Smooth muscle cell (in vitro differentiated cells): ENCODE measurements around the gene RAP1GAP2. TPM values are rescaled to one million over a fixed set of nuclear protein-coding genes. Genes with fewer than 3 reads are reported as not detected.
"Not testable (repeated sequence)": the region's sequence is repeated elsewhere in the genome, so short reads cannot be mapped to it uniquely, and the experiment has no call there.

ENCODE experiments used
- DNase-seq: peaks from one replicate; lab custom pipeline; 2025; ENCODE audit not compliant: unreplicated experiment; lab: John Stamatoyannopoulos, UW
- H2AFZ ChIP-seq: fragments of 200-600 bp; sonication (generic); 2 replicates; pipeline ENCODE4 v1.6.0; 2016; ENCODE audit warnings: antibody characterized with exemption, low read depth, mild to moderate bottlenecking
- H3F3A ChIP-seq: fragments of 200-600 bp; sonication (generic); 2 replicates; pipeline ENCODE4 v1.6.0; 2017; ENCODE audit warnings: antibody characterized with exemption, low read depth
- H3K27ac ChIP-seq: fragments of 200-600 bp; sonication (generic); 2 replicates; pipeline ENCODE4 v1.5.1; 2016; ENCODE audit warnings: low read depth, mild to moderate bottlenecking
- H3K27me3 ChIP-seq: fragments of 200-600 bp; sonication (generic); 2 replicates; pipeline ENCODE4 v1.6.1; 2016; ENCODE audit warnings: low read depth, mild to moderate bottlenecking
- H3K36me3 ChIP-seq: fragments of 200-600 bp; sonication (generic); 2 replicates; pipeline ENCODE4 v1.5.1; 2016; ENCODE audit warnings: low read depth
- H3K4me1 ChIP-seq: fragments of 200-600 bp; sonication (generic); 2 replicates; pipeline ENCODE4 v1.5.1; 2016; ENCODE audit warnings: low read depth
- H3K4me2 ChIP-seq: fragments of 200-600 bp; sonication (generic); 2 replicates; pipeline ENCODE4 v1.6.0; 2016; ENCODE audit warnings: mild to moderate bottlenecking
- H3K4me3 ChIP-seq: fragments of 200-600 bp; sonication (generic); 2 replicates; pipeline ENCODE4 v1.5.1; 2016; ENCODE audit warnings: mild to moderate bottlenecking
- H3K79me2 ChIP-seq: fragments of 200-600 bp; sonication (generic); 2 replicates; pipeline ENCODE4 v1.6.0; 2016; ENCODE audit warnings: low read depth, mild to moderate bottlenecking
- H3K9ac ChIP-seq: fragments of 200-600 bp; sonication (generic); 2 replicates; pipeline ENCODE4 v1.6.0; 2016; ENCODE audit warnings: low read depth
- H3K9me3 ChIP-seq: fragments of 200-600 bp; sonication (generic); replicated peaks from 2 replicates; pipeline ENCODE4 v1.5.1; 2016; ENCODE audit warnings: low read depth
- H4K20me1 ChIP-seq: fragments of 200-600 bp; sonication (generic); 2 replicates; pipeline ENCODE4 v1.6.0; 2016; ENCODE audit warnings: low read depth
- WGBS: methylation state at CpG from one replicate; pipeline ENCODE4 v1.1.7; 2016; ENCODE audit warnings: low lambda C conversion rate; 5-methylcytosine and 5-hydroxymethylcytosine counted together
- polyA plus RNA-seq: library from polyadenylated mRNA; unstranded; fragments of >200 nt; fragmentation: Nextera tagmentation; extraction: Ambion mirVana; gene quantifications from 2 replicates; pipeline ENCODE4 v1.2.1, GENCODE V29; 2016
- total RNA-seq: library from RNA; depleted of rRNA; stranded (reverse); fragments of >200 nt; gene quantifications from 2 replicates; pipeline ENCODE4 v1.2.3, GENCODE V29; 2014
- TF ChIP-seq, protein P1 (sequence below): fragments of 200-600 bp; sonication (generic); IDR thresholded peaks from 2 replicates; pipeline ENCODE4 v1.5.1; 2017; ENCODE audit warnings: borderline replicate concordance, mild to moderate bottlenecking, antibody characterized with exemption; ENCODE audit not compliant: insufficient read depth, poor library complexity, severe bottlenecking

Gene RAP1GAP2
- total and polyA plus RNA-seq, 2 experiments from 2014 or later: 0.31 to 0.99 TPM

DNA sequence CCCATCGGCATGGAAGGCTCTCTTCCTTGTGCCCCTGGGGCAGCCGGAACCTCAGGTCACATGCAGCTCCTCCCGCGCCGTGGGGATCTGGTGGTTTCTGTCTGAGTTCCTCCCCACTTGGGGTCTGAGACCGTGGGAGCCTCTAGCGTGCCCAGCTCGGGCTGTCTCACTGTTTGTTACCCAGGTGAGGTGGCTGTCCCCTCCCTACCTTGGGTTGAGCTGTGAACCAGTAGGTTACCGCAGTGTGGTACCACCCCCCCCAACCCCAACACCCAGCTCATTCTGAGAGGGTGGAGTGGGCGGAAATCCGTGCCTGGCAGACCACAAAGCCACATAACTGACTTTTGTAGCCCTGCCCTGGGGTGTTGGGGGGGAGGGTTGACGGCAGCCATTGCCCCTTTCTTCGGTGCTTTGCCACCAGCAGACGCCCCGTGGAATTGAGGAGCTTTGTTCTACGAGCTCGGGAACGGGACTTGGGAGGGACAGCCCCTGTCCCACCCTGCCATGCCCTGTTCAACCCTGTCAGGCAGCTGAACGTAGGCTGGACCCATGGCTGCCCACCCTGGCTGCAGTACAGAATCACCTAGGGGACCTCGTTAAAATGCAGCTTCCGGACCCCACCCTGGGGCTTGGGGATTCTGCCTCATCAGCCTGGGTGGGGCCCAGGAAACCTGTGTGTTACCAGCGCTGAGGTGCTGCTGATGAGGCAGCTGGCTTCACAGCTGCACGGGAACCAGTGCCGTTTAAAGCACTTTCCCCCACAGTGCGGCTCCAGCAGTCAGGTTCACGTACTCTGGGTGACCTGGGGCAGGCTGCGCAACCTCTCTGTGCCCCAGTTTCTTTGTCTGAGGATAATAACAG, 18.5 kb downstream of the RAP1GAP2 start:
- Histone ChIP-seq H3K9ac (no peak overlapping the region), H3K4me3 (no peak overlapping the region), H3K27ac (no peak overlapping the region), H3K27me3 (no peaks in the 10 kb centered on the region), H3F3A (peaks cover 3% of the 10 kb centered on the region), H2AFZ (no peak overlapping the region), H4K20me1 (no peaks in the 10 kb centered on the region), H3K79me2 (no peaks in the 10 kb centered on the region), H3K9me3 (no peaks in the 10 kb centered on the region), H3K4me1 (peaks cover 11% of the 10 kb centered on the region), H3K4me2 (no peak overlapping the region), H3K36me3 (no peaks in the 10 kb centered on the region)
- WGBS: 64% methylated on average over 26 of the region's 27 CpGs
- DNase-seq: no peak
- TF ChIP-seq, protein P1, sequence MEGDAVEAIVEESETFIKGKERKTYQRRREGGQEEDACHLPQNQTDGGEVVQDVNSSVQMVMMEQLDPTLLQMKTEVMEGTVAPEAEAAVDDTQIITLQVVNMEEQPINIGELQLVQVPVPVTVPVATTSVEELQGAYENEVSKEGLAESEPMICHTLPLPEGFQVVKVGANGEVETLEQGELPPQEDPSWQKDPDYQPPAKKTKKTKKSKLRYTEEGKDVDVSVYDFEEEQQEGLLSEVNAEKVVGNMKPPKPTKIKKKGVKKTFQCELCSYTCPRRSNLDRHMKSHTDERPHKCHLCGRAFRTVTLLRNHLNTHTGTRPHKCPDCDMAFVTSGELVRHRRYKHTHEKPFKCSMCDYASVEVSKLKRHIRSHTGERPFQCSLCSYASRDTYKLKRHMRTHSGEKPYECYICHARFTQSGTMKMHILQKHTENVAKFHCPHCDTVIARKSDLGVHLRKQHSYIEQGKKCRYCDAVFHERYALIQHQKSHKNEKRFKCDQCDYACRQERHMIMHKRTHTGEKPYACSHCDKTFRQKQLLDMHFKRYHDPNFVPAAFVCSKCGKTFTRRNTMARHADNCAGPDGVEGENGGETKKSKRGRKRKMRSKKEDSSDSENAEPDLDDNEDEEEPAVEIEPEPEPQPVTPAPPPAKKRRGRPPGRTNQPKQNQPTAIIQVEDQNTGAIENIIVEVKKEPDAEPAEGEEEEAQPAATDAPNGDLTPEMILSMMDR: no peak

DNA sequence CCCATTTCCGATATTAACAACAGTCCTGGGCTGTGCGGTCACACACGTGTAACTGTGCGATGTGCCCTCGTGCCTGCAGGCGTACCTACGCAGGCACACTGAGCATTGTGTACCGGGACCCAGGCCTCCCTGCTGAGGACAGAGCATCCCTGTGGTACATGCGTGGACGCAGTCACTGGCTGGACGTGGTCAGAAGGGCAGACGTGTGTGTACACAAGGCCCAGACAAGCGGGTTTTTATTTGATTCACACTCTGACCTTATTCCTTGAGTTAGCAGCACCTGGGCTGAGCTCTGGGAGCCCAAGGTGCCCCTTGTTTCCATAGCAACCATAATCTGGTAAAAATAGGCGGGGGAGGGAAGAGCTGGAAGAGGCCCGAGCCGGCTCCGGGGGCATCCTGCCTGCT, 19.5 kb downstream of the RAP1GAP2 start:
- peaks cover 3% of the 10 kb centered on the region for H3F3A ChIP-seq
- DNase-seq: no peak
- WGBS: 86% methylated on average over 17 of the region's 17 CpGs
- H4K20me1 ChIP-seq: no peaks in the 10 kb centered on the region
- H3K36me3 ChIP-seq: no peaks in the 10 kb centered on the region
- TF ChIP-seq, protein P1: no peak
- H3K9ac ChIP-seq: no peak overlapping the region
- peaks cover 11% of the 10 kb centered on the region for H3K4me1 ChIP-seq
- no peaks in the 10 kb centered on the region for H3K9me3 ChIP-seq
- no peak overlapping the region for H3K4me3 ChIP-seq
- no peak overlapping the region for H3K4me2 ChIP-seq
- no peak overlapping the region for H3K27ac ChIP-seq
- no peaks in the 10 kb centered on the region for H3K79me2 ChIP-seq
- H3K27me3 ChIP-seq: no peaks in the 10 kb centered on the region
- no peak overlapping the region for H2AFZ ChIP-seq

DNA sequence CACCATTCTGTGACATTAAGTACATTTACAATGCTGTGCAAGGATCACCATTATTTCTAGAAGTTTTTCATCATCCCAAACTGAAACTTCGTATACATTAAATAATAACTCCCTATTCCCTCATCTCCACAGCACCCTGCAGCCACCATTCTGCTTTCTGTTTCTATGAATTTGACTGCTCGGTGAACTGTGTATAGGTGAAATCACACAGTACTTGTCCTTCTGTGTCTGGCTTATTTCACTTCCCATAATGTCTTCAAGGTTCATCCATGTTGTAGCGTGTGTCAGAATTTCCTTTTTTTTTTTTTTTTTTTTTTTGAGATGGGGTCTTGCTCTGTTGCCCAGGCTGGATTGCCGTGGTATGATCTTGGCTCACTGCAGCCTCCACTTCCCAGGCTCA, 20.4 kb downstream of the RAP1GAP2 start:
- no peaks in the 10 kb centered on the region for H3K36me3 ChIP-seq
- WGBS: 90% methylated on average over 4 of the region's 4 CpGs
- no peak overlapping the region for H2AFZ ChIP-seq
- H3K4me3 ChIP-seq: no peak overlapping the region
- H4K20me1 ChIP-seq: no peaks in the 10 kb centered on the region
- H3F3A ChIP-seq: peaks cover 3% of the 10 kb centered on the region
- no peaks in the 10 kb centered on the region for H3K79me2 ChIP-seq
- DNase-seq: no peak
- no peak overlapping the region for H3K9ac ChIP-seq
- H3K27ac ChIP-seq: no peak overlapping the region
- H3K27me3 ChIP-seq: no peaks in the 10 kb centered on the region
- no peak overlapping the region for H3K4me2 ChIP-seq
- no peaks in the 10 kb centered on the region for H3K9me3 ChIP-seq
- peaks cover 8% of the 10 kb centered on the region for H3K4me1 ChIP-seq
- TF ChIP-seq, protein P1: no peak

DNA sequence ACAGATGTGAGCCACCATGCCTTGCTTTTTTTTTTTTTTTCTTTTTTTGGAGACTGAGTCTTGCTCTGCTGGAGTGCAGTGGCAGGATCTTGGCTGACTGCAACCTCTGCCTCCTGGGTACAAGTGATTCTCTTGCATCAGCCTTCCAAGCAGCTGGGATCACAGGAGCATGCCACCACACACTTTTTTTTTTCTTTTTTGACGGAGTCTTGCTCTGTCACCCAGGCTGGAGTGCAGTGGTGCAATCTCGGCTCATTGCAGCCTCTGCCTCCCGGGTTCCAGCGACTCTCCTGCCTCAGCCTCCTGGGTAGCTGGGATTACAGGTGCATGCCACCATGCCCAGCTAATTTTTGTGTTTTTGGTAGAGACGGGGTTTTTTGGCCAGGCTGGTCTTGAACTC, 23.1 kb downstream of the RAP1GAP2 start:
- H3K36me3 ChIP-seq, H3K27me3 ChIP-seq, H3K4me2 ChIP-seq, H3K4me3 ChIP-seq, H3K9me3 ChIP-seq, H3K27ac ChIP-seq, H3F3A ChIP-seq, H3K79me2 ChIP-seq, H4K20me1 ChIP-seq, DNase-seq, H3K9ac ChIP-seq, H3K4me1 ChIP-seq, H2AFZ ChIP-seq: not testable (repeated sequence)
- 91% methylated on average over 5 of the region's 5 CpGs for WGBS
